ENCODE results near the gene ABCC1.
"Not testable (repeated sequence)": the region's sequence is repeated elsewhere in the genome, so short reads cannot be mapped to it uniquely, and the experiment has no call there.

ABCC1 gene

GRCh38 chr16:16086653-16087446 lies 137.4 kb downstream of the ABCC1 start:
- DNase-seq: no peak

- no peak for DNase-seq
Observed at GRCh38 chr16:16090238-16090637, 140.8 kb downstream of the ABCC1 start.

DNA sequence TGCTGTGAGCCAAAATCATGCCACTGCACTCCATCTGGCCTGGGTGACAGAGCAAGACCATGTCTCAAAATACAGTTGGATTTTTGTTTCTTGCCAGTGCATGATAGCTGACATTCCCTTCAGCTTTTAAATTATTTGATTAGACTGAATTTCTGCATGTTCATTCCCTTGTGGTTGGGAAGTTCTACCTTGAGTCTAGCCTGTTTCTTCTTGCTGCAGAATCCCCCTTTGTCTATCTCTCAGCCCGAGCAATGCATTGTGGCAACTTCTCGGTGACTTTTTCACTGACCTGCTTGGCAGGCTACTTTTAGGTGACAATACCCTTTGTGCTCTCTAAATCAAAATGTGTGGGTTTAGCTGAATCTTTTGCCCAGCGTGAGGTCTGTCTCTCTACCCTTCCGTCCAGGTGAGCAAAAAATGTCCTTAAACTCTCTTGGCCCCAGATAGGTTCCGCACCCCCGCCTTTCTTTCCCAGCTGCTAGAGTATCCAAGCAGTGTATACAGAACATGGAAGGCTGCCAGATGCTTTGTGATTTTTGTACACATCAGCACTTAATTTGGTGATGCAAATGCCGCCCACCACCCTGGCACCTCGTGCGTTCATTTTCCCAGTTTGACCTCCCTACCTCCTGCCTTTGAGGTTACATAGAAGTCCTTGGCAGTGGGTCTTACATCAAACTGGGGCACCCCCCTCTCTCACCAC lies 143.7 kb downstream of the ABCC1 start:
- DNase-seq: no peak

DNA sequence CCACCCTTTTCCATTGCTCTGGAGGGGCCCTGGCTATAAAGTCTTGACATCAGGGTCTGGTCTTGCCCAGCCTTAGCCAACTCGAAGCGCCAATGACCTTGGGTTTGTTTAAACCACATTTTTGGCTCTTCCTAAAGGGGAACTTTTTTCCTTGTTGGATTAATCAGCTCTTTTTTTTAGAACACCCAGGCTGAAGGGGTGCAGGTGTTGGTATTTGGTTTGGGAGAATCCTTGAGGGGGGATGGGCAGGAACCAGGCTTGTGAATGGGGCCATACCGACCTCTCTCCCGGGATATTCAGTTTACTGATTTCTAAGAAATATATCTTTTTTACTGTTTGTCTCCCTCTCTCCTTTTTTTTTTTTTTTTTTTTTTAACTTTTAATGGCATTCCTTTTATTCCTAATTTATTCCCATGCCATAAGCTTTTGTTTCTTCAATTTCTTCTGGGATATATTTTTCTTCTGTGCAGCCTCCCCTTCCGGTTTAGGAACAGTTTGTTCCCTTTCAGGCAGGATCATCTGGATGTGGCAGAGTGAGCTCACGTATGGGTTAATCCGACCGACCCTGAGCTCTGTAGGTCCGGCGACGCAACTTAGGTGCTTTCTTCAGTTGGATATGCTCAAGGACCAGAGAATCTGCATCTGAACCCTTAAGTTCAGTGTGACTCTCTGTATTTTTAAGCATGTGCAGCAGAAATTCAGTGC lies 144.4 kb downstream of the ABCC1 start:
- no peak for DNase-seq

DNA sequence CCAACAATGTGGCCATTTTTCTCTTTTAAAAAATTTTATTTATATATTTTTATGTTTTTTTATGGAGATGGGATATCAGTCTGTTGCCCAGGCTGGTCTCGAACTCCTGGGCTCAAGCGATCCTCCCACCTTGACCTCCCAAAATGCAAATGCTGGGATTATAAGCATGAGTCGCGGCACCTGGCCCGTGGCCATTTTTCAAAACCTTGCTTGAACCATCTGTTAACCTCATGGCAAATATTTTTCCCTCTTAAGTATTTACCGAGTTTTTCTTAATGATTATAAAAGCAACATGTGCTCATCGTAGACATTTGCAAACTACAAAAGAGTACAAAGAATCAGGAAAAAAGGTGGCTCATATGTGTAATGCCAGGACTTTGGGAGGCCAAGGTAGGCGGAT lies 146.2 kb downstream of the ABCC1 start:
- DNase-seq: no peak

DNA sequence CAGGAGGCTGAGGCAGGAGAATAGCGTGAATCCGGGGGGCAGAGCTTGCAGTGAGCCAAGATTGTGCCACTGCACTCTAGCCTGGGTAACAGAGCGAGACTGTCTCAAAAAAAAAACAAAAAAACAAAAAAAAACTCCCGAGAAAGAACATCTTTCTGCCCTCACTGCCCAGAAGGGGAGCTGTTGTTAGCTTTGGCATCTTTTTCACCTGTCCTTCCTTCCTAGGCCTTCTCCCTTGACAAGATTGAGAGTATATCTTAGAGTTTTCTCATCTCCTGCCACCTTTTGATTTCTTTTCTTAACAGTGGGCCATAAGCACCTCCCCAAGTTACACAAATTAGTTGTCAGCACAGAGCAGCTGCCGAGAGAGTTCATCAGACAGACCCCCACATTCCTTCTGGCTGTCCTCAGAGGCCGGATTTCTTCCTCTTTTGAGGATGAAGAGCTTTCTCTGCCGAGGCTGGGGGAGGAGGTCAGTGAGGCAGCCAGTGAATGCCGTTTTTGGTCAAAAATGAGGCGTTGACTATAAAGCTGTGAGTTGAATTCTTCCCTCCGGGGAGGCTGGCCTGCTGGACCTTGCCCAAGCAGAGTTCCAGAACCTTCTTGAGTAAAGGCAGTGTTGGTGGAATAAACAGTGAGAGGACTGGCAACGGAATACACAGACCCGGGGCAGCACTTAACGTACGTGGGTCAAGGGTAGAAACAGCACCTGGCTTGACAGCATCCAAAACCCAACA lies 146.9 kb downstream of the ABCC1 start:
- no peak for DNase-seq

DNA sequence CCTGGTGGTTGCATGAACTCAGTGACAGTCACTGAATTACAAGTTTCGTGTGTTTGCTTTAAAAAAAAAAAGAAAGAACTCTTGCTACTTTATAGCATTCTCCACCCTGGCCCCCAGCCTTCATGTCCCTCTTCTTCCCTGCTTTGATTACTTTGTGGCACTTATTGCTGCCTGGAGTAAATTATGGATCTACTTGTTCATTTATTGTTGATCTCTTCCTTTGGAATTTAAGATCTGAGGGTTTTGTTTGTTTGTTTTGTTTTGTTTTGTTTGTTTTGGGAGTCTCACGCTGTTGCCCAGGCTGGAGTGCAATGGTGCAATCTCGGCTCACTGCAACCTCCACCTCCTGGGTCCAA lies 147.4 kb downstream of the ABCC1 start:
- no peak for DNase-seq

DNA sequence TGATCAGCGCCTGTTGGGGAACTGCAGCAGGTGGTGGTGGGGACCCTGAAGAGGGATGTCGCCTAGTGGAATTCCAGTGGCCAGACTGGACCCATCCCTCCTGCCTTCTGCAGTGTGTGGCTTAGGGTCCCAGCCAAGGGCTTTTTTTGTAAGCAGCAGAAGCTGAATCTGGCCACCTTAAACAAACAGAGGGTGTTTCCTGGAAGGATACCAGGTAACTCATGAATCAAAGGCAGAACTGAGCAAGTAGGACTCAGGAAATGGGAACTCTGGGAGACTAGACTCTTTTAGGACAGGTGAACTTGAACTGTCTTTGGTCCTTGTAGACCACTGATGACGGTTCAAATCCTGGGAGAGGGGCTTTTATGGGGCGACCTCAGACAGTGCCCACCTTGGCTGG lies 149.9 kb downstream of the ABCC1 start:
- no peak for DNase-seq

DNA sequence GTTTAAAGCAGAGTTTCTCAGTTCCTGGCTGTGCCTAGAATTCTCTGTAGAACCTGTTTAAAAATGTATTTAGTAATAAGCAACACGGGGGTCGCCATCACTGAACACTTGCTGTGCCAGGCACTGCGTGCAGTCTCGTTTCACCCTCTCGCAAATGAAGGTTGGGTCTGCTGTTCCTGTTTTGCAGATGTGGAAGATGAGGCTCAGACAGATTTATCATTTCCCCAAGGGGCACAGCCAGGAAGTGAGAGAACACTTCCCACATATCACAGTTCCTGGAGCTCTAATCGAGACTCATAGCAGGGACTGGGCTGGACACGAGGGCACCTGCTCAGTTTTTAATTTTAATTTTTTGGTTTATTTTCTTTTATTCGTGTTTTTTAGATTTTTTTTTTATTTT lies 151.2 kb downstream of the ABCC1 start:
- no peak for DNase-seq

GRCh38 chr16:16101585-16101984 lies 152.2 kb downstream of the ABCC1 start:
- DNase-seq: no peak

GRCh38 chr16:16102738-16103137 lies 153.3 kb downstream of the ABCC1 start:
- DNase-seq: no peak

GRCh38 chr16:16104132-16104803 lies 154.9 kb downstream of the ABCC1 start:
- DNase-seq: not testable (repeated sequence)

DNA sequence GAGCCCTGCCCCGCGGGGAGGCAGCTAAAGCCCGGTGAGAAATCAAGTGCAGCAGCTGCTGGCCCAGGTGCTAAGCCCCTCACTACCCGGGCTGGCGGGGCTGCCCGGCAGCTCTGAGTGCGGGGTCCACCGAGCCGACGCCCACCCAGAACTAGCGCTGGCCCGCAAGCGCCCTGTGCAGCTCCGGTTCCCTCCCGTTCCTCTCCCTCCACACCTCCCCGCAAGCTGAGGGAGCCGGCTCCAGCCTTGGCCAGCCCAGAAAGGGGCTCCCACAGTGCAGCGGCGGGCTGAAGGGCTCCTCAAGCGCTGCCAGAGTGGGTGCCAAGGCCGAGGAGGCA lies 155.4 kb downstream of the ABCC1 start:
- DNase-seq: not testable (repeated sequence)

- DNase-seq: no peak
Observed at GRCh38 chr16:16105646-16106045, 156.2 kb downstream of the ABCC1 start.

GRCh38 chr16:16106466-16106865 lies 157.1 kb downstream of the ABCC1 start:
- no peak for DNase-seq

GRCh38 chr16:16107839-16108238 lies 158.4 kb downstream of the ABCC1 start:
- DNase-seq: no peak

GRCh38 chr16:16108759-16109158 lies 159.3 kb downstream of the ABCC1 start:
- DNase-seq: no peak

DNA sequence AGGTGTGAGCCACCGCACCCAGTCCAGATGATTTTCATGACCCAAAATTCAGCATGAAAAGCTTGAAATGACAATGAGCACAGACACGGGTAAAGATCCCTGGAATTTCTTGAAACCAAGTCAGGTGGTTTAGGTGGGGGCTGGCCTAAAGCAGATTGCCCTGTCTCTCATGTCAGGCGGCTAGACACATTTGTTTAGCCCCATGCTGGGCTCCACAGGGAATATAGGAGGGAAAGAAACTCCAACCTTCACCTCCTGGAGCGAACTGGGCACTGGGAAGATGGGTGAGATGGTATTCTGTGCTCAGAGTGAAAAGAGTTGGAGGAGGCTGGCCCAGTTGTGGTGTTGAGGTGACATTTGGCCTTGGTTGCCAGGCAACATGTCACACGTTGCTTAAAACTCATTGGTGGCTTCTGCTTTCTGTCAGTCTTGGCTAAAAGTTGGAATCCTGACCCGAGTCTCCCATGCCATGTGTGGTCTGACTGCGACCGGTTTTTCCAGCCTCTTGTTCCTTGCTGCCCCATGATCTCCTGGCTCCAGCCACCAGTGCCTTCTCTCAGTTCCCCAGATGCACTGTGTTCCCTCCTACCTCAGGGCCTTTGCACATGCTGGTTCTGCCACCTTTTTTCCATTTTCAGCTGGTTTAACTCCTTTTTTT lies 160.2 kb downstream of the ABCC1 start:
- no peak for DNase-seq

DNA sequence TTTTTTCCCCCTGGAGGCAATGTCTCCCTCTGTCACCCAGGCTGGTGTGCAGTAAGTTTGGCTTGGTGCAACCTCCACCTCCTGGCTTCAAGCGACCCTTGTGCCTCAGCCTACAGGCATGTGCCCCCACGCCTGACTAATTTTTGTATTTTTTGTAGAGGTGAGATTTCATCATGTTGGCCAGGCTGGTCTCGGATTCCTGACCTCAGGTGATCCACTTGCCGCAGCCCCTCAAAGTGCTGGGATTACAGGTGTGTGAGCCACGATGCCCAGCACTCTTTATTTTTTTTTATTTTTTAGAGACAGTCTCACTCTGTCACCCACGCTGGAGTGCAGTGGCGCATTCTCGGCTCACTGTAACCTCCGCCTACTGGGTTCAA lies 160.7 kb downstream of the ABCC1 start:
- no peak for DNase-seq

- DNase-seq: no peak
Observed at GRCh38 chr16:16111639-16112038, 162.2 kb downstream of the ABCC1 start.

GRCh38 chr16:16112450-16113053 lies 163.1 kb downstream of the ABCC1 start:
- no peak for DNase-seq

- no peak for DNase-seq
Observed at GRCh38 chr16:16113076-16113475, 163.7 kb downstream of the ABCC1 start.
